ENCODE results near the gene PNPLA2.
A peak's percentile ranks its signal among the peaks of the same experiment; 100 is the strongest.

Gene PNPLA2

GRCh38 chr11:838441-839279, 19.9 kb downstream of the PNPLA2 start:
- peak overlapping the region; percentile 82 for H3K27ac ChIP-seq
- TF ChIP-seq CTCF (IDR thresholded peaks at IDR 0.05): peak; percentile 38
- no peak for TF ChIP-seq ZFX (IDR thresholded peaks at IDR 0.05; ENCODE audit: borderline replicate concordance)

GRCh38 chr11:839280-839623, 20.5 kb downstream of the PNPLA2 start:
- peak overlapping the region; percentile 82 for H3K27ac ChIP-seq
- TF ChIP-seq ZFX (IDR thresholded peaks at IDR 0.05; ENCODE audit: borderline replicate concordance): no peak
- no peak for TF ChIP-seq CTCF (IDR thresholded peaks at IDR 0.05)

- peak overlapping the region; percentile 82 for H3K27ac ChIP-seq
- peak; percentile 53 for TF ChIP-seq CTCF (IDR thresholded peaks at IDR 0.05)
- TF ChIP-seq ZFX (IDR thresholded peaks at IDR 0.05; ENCODE audit: borderline replicate concordance): no peak
These were observed 21.3 kb downstream of the PNPLA2 start for GRCh38 chr11:839875-840617.

GRCh38 chr11:841981-842369, 23.3 kb downstream of the PNPLA2 start:
- no peak for TF ChIP-seq CTCF (IDR thresholded peaks at IDR 0.05)
- TF ChIP-seq ZFX (IDR thresholded peaks at IDR 0.05; ENCODE audit: borderline replicate concordance): no peak

GRCh38 chr11:842370-843002, 23.8 kb downstream of the PNPLA2 start, which contains the start of the genes POLR2L and TSPAN4:
TSS of gene POLR2L (minus strand) at chr11:842529. CDS start at chr11:842508, 21 bp downstream.
TSS of gene TSPAN4 (plus strand) at chr11:842852. CDS start at chr11:850305, 7,453 bp downstream.
- TF ChIP-seq CTCF (IDR thresholded peaks at IDR 0.05) (no peak), ZFX (IDR thresholded peaks at IDR 0.05; ENCODE audit: borderline replicate concordance) (no peak)
- H3K27ac ChIP-seq: peak within 1 kb of the TSS; percentile 82

More at GRCh38 chr11:841981-842369, 23.3 kb downstream of the PNPLA2 start:
- peak overlapping the region; percentile 82 for H3K27ac ChIP-seq

- TF ChIP-seq CTCF (IDR thresholded peaks at IDR 0.05) (peak; percentile 11; the same call in 1 of the 2 replicates), ZFX (IDR thresholded peaks at IDR 0.05; ENCODE audit: borderline replicate concordance) (no peak)
- H3K27ac ChIP-seq: peak overlapping the region; percentile 82
These were observed 24.5 kb downstream of the PNPLA2 start for GRCh38 chr11:843086-843734.
